RWPE2 (cell line): Measurements from ENCODE around the gene ERCC4.
A peak's percentile ranks its signal among the peaks of the same experiment; 100 is the strongest.

Experiments used
- ATAC-seq: fragments of 200-7000 bp; cut with Tn5 transposase; 3 replicates; pipeline ENCODE4 v1.9.1; 2021; ENCODE audit warnings: low read depth
- DNase-seq: peaks from one replicate; pipeline ENCODE4 v3.0.0-alpha.2; 2020; ENCODE audit warnings: low spot score
- H3K27ac ChIP-seq: fragments of 450-650 bp; 2 replicates; pipeline ENCODE4 v1.5.1; 2017; ENCODE audit warnings: mild to moderate bottlenecking; ENCODE audit not compliant: poor library complexity, severe bottlenecking
- H3K27me3 ChIP-seq: fragments of 250-450 bp; sonication (Bioruptor Pico); 2 replicates; pipeline ENCODE4 v1.5.1; 2021; ENCODE audit warnings: mild to moderate bottlenecking, moderate library complexity; ENCODE audit not compliant: insufficient read depth, poor library complexity, severe bottlenecking
- H3K36me3 ChIP-seq: fragments of 250-450 bp; sonication (Bioruptor Pico); 2 replicates; pipeline ENCODE4 v1.5.1; 2020; ENCODE audit warnings: low read depth, mild to moderate bottlenecking, moderate library complexity
- H3K4me1 ChIP-seq: fragments of 250-450 bp; sonication (Bioruptor Pico); 2 replicates; pipeline ENCODE4 v1.5.1; 2021; ENCODE audit warnings: mild to moderate bottlenecking, moderate library complexity; ENCODE audit not compliant: insufficient read depth, poor library complexity, severe bottlenecking
- H3K4me3 ChIP-seq: fragments of 250-450 bp; sonication (Bioruptor Pico); 2 replicates; pipeline ENCODE4 v1.5.1; 2021; ENCODE audit warnings: mild to moderate bottlenecking, moderate library complexity; ENCODE audit not compliant: severe bottlenecking
- H3K9me3 ChIP-seq: fragments of 250-450 bp; sonication (Bioruptor Pico); 2 replicates; pipeline ENCODE4 v1.5.1; 2021; ENCODE audit warnings: mild to moderate bottlenecking, moderate library complexity; ENCODE audit not compliant: severe bottlenecking
- TF ChIP-seq, protein P1 (sequence below): fragments of 450-650 bp; IDR thresholded peaks from one replicate; pipeline ENCODE4 v1.5.1; 2017; ENCODE audit warnings: mild to moderate bottlenecking, moderate library complexity; ENCODE audit not compliant: poor library complexity, severe bottlenecking

The ERCC4 gene

DNA sequence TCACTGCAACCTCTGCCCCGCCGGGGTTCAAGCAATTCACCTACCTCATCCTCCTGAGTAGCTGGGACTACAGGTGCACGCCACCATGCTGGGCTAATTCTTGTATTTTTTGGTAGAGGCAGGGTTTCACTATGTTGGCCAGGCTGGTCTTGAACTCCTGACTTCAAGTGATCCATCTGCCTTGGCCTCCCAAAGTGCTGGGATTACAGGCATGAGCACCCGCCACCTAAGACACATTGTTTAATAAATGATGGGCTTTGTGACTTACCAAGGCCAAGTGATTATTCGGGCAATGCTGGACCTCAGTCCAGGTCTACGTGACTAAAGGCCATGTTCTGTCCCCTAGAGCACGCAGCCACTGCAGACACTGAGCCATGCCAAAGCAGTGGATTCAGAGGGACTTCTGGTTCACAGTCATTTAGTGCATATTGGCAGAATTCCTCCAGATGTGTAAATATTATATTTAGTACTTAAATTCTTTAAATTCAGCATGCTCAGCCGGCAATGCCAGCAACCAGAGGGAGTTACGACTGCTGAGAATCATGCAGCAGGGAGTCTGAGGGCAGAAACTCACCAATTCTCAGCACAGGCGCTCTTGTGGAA, 4.8 kb upstream of the ERCC4 start:
- H3K36me3 ChIP-seq, result no peaks in the 10 kb centered on the region
- H3K4me1 ChIP-seq, result no peaks in the 10 kb centered on the region
- peaks cover 4% of the 10 kb centered on the region for H3K27me3 ChIP-seq
- H3K9me3 ChIP-seq, result peaks cover 2% of the 10 kb centered on the region
- DNase-seq (no peak), ATAC-seq (no peak)
- H3K4me3 ChIP-seq, result no peak overlapping the region
- no peak overlapping the region for H3K27ac ChIP-seq
- TF ChIP-seq, protein P1, sequence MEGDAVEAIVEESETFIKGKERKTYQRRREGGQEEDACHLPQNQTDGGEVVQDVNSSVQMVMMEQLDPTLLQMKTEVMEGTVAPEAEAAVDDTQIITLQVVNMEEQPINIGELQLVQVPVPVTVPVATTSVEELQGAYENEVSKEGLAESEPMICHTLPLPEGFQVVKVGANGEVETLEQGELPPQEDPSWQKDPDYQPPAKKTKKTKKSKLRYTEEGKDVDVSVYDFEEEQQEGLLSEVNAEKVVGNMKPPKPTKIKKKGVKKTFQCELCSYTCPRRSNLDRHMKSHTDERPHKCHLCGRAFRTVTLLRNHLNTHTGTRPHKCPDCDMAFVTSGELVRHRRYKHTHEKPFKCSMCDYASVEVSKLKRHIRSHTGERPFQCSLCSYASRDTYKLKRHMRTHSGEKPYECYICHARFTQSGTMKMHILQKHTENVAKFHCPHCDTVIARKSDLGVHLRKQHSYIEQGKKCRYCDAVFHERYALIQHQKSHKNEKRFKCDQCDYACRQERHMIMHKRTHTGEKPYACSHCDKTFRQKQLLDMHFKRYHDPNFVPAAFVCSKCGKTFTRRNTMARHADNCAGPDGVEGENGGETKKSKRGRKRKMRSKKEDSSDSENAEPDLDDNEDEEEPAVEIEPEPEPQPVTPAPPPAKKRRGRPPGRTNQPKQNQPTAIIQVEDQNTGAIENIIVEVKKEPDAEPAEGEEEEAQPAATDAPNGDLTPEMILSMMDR, result no peak

DNA sequence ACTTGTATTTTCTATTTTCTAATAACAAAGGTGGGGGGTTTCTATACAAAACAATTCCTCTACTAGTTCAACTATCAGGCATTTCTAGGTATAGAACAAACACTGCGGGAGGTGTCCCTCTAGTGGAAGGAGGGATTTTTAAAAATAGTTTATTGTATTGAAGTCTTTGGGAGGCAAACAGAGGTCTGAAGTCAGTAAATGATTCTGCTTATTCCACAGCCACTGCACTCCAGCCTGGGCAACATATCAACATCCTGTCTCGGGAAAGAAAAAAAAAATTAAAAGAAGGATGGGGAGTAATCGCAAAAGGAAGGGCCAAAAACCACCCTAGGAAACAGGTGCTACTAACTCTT, 648 bp upstream of the ERCC4 start:
- TF ChIP-seq, protein P1, result no peak
- H3K4me3 ChIP-seq, result peak overlapping the region; percentile 12
- no peaks in the 10 kb centered on the region for H3K9me3 ChIP-seq
- no peaks in the 10 kb centered on the region for H3K27me3 ChIP-seq
- H3K36me3 ChIP-seq, result peaks cover 18% of the 10 kb centered on the region
- ATAC-seq, result peak; percentile 30
- H3K4me1 ChIP-seq, result no peaks in the 10 kb centered on the region
- no peak for DNase-seq
- no peak overlapping the region for H3K27ac ChIP-seq

DNA sequence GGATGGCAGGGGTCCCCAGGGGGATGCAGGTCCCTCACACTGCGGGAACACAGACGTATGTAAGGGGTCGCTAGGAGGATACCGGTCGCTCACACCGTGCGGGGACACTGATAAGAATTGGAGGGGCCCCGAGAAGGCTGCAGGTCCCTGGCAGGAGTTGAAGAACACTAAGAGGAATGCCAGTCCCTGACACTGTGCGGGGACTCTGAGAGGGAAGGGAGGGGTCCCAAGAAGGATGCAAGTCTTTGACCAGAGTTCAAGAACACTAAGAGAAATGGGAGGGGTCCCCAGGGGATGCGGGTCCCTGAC, 510 bp downstream of the ERCC4 start:
- H3K27ac ChIP-seq, result peak overlapping the region; percentile 12
- DNase-seq, result no peak
- TF ChIP-seq, protein P1, result no peak
- peak overlapping the region; percentile 77 for H3K4me3 ChIP-seq
- H3K4me1 ChIP-seq, result no peaks in the 10 kb centered on the region
- no peak for ATAC-seq
- H3K27me3 ChIP-seq, result no peaks in the 10 kb centered on the region
- H3K9me3 ChIP-seq, result no peaks in the 10 kb centered on the region
- peaks cover 29% of the 10 kb centered on the region for H3K36me3 ChIP-seq

DNA sequence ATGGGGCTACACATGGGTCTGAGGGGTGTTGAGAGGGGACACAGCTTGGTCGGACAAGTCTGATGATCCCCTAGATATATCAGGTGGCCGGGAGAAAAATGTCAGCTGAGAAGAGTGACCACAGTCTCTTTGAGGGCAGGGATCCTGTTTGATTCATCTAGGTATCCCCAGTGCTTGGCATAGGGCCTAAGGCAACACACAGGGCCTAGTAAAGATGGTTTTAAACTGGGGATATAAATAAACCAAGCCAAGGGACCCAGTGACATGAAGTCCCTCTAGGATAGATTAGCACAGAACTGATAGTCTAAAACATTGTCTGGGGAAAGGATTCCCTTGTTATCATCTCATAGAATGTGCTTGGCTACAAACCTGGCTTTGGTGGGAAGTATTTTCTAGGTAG, 1.4 kb downstream of the ERCC4 start:
- Histone ChIP-seq H3K9me3 (no peaks in the 10 kb centered on the region), H3K27ac (no peak overlapping the region), H3K27me3 (no peaks in the 10 kb centered on the region), H3K4me3 (no peak overlapping the region), H3K36me3 (peaks cover 36% of the 10 kb centered on the region), H3K4me1 (no peaks in the 10 kb centered on the region)
- ATAC-seq (no peak), DNase-seq (no peak)
- TF ChIP-seq, protein P1, result no peak

DNA sequence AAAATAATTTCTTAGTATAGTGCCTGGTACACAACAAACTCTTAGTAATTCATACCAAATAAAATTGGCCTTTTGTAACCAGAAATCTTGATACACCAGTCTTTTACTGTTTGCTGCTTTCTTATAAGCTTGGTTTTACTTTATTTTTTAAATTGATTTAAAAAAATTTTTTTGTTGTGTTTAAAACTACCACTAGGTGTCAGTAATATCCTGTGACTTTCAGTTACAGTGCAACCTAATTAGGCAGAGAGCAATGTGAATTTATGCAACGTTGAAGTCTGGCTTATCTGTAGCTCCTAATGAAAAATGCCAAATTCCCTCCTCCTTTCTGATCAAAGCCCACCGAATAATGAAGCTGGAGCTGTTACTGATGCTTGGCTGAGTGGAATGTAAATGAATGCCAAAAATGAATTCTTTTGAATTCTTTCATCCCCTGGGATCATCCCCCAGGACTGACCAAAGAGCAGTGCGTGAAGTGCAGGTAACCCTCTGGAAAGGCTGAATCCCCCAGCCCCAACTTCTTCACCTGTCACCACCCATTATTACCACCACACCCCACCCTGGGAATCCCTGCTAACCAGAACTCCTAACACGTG, 3.8 kb downstream of the ERCC4 start:
- no peak overlapping the region for H3K4me3 ChIP-seq
- H3K36me3 ChIP-seq, result peaks cover 58% of the 10 kb centered on the region
- no peaks in the 10 kb centered on the region for H3K9me3 ChIP-seq
- no peaks in the 10 kb centered on the region for H3K27me3 ChIP-seq
- TF ChIP-seq, protein P1, result peak; percentile 80
- no peaks in the 10 kb centered on the region for H3K4me1 ChIP-seq
- H3K27ac ChIP-seq, result no peak overlapping the region
- DNase-seq (no peak), ATAC-seq (no peak)
